SK-N-SH treated with all-trans-retinoic acid at 6 μM for 48 hours (cell line): ENCODE results near the gene ST6GAL1.

Experiments
- OSR1 ChIP-seq: fragments of 250-450 bp; sonication (Bioruptor Pico); IDR thresholded peaks from 2 replicates; pipeline ENCODE4 v1.8.0; 2022; ENCODE audit warnings: moderate library complexity, mild to moderate bottlenecking, inconsistent platforms
- PATZ1 ChIP-seq: fragments of 250-450 bp; sonication (Bioruptor Pico); IDR thresholded peaks from 2 replicates; pipeline ENCODE4 v1.8.0; 2020; ENCODE audit warnings: mild to moderate bottlenecking, moderate library complexity, borderline replicate concordance
- TCF4 ChIP-seq: fragments of 250-450 bp; sonication (Bioruptor Pico); IDR thresholded peaks from 2 replicates; pipeline ENCODE4 v1.8.0; 2021; ENCODE audit warnings: mild to moderate bottlenecking, moderate library complexity, borderline replicate concordance

DNA sequence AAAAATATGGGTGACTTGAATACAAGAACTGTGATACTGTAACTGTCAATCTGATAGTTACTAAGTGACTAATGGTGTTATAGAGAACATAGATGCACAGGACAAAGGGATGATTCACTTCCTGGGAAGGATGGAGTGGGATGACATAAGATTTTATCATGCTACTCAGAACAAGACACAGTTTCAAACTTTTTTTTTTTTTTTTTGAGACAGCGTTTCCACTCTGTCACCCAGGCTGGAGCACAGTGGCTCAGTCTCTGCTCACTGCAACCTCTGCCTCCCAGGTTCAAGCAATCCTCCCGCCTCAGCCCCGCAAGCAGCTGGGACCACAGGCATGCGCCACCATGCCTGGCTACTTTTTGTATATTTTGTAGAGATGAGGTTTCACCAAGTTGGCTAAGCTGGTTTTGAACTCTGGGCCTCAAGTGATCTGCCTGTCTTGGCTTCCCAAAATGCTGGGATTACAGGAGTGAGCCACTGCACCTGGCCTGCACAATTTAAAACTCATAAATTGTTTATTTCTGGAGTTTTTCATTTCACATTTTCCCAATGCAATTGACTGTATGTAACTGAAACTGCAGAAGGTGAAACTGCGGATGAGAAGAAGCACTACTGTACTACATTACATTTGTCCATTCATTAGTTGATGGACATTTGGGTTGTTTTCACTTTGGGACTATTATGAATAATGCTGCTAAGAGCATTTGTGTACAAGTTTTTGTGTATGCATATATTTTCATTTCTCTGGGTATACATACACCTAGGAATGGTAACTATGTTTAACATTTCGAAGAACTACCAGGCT lies 47.2 kb upstream of the ST6GAL1 start:
- TF ChIP-seq PATZ1 (CRISPR knock-in tag) (no peak), TCF4 (CRISPR knock-in tag) (no peak), OSR1 (CRISPR knock-in tag) (no peak)
